ENCODE data around the gene NFKBIL1. TPM values are rescaled to one million over a fixed set of nuclear protein-coding genes. Genes with fewer than 3 reads are reported as not detected.

NFKBIL1 gene
- total RNA-seq, 2 experiments from 2014 or later: 21.8 to 23.2 TPM

- intact Hi-C loops (cut with micrococcal nuclease; ENCODE audit: unreplicated experiment): no loop called here
- H3K4me3 ChIP-seq (ENCODE audit: low read depth, low read length, poor library complexity, severe bottlenecking): no peak overlapping the region
- H3K4me2 ChIP-seq (ENCODE audit: low read length): no peak overlapping the region
- H2AFZ ChIP-seq (ENCODE audit: low read length): no peak overlapping the region
- DNase-seq (ENCODE audit: low spot score): no peak
- no peaks in the 10 kb centered on the region for H3K79me2 ChIP-seq (ENCODE audit: insufficient read depth, low read depth, low read length)
- POLR2A ChIA-PET: interaction anchor here (0.7 kb wide), 1 partner anchor 225 kb away, joined by 3 read pairs; no protein-coding TSS in a partner anchor
- no peak for TF ChIP-seq CTCF (conservative IDR thresholded peaks at IDR 0.05; ENCODE audit: low read length)
- TF ChIP-seq EZH2phosphoT487 (IDR thresholded peaks at IDR 0.05; ENCODE audit: borderline replicate concordance, low read depth, low read length): no peak
- H3K9me3 ChIP-seq (ENCODE audit: low read length): no peaks in the 10 kb centered on the region
- no peaks in the 10 kb centered on the region for H3K9me2 ChIP-seq (ENCODE audit: insufficient read depth, low read length)
- H4K20me1 ChIP-seq (ENCODE audit: insufficient read depth, low read length): no peaks in the 10 kb centered on the region
- no peak overlapping the region for H3K27ac ChIP-seq (ENCODE audit: low read depth, low read length, poor library complexity, severe bottlenecking)
- H3K4me1 ChIP-seq (ENCODE audit: insufficient read depth, low read length, poor library complexity, severe bottlenecking): no peaks in the 10 kb centered on the region
- CTCF ChIA-PET (ENCODE audit: unreplicated experiment): no interaction called here
- no TSS peak for BruUV-seq (replicated peaks)
- H3K36me3 ChIP-seq (ENCODE audit: insufficient read depth, low read length): peaks cover 33% of the 10 kb centered on the region
These were observed 33.8 kb upstream of the NFKBIL1 start for GRCh38 chr6:31513456-31514165.

GRCh38 chr6:31521835-31522234 is 25.6 kb upstream of the NFKBIL1 start:
- TF ChIP-seq CTCF (conservative IDR thresholded peaks at IDR 0.05; ENCODE audit: low read length) (no peak), EZH2phosphoT487 (IDR thresholded peaks at IDR 0.05; ENCODE audit: borderline replicate concordance, low read depth, low read length) (no peak)
- intact Hi-C loops (cut with micrococcal nuclease; ENCODE audit: unreplicated experiment): no loop called here
- BruUV-seq (replicated peaks): no TSS peak
- CTCF ChIA-PET (ENCODE audit: unreplicated experiment): no interaction called here
- H3K4me2 ChIP-seq (ENCODE audit: low read length): no peak overlapping the region
- no peaks in the 10 kb centered on the region for H4K20me1 ChIP-seq (ENCODE audit: insufficient read depth, low read length)
- H3K4me3 ChIP-seq (ENCODE audit: low read depth, low read length, poor library complexity, severe bottlenecking): no peak overlapping the region
- no peaks in the 10 kb centered on the region for H3K9me2 ChIP-seq (ENCODE audit: insufficient read depth, low read length)
- no peaks in the 10 kb centered on the region for H3K9me3 ChIP-seq (ENCODE audit: low read length)
- no peaks in the 10 kb centered on the region for H3K4me1 ChIP-seq (ENCODE audit: insufficient read depth, low read length, poor library complexity, severe bottlenecking)
- H3K79me2 ChIP-seq (ENCODE audit: insufficient read depth, low read depth, low read length): no peaks in the 10 kb centered on the region
- no peak for DNase-seq (ENCODE audit: low spot score)
- POLR2A ChIA-PET: no interaction called here
- no peak overlapping the region for H3K27ac ChIP-seq (ENCODE audit: low read depth, low read length, poor library complexity, severe bottlenecking)
- no peak overlapping the region for H2AFZ ChIP-seq (ENCODE audit: low read length)
- H3K36me3 ChIP-seq (ENCODE audit: insufficient read depth, low read length): no peaks in the 10 kb centered on the region

- Histone ChIP-seq H3K79me2 (ENCODE audit: insufficient read depth, low read depth, low read length) (no peaks in the 10 kb centered on the region), H3K27ac (ENCODE audit: low read depth, low read length, poor library complexity, severe bottlenecking) (no peak overlapping the region), H3K4me2 (ENCODE audit: low read length) (no peak overlapping the region), H3K9me3 (ENCODE audit: low read length) (no peaks in the 10 kb centered on the region), H3K36me3 (ENCODE audit: insufficient read depth, low read length) (peaks cover 24% of the 10 kb centered on the region), H3K4me1 (ENCODE audit: insufficient read depth, low read length, poor library complexity, severe bottlenecking) (no peaks in the 10 kb centered on the region), H4K20me1 (ENCODE audit: insufficient read depth, low read length) (no peaks in the 10 kb centered on the region), H3K9me2 (ENCODE audit: insufficient read depth, low read length) (no peaks in the 10 kb centered on the region), H2AFZ (ENCODE audit: low read length) (no peak overlapping the region), H3K4me3 (ENCODE audit: low read depth, low read length, poor library complexity, severe bottlenecking) (no peak overlapping the region)
- no peak for DNase-seq (ENCODE audit: low spot score)
- ChIA-PET CTCF (ENCODE audit: unreplicated experiment) (no interaction called here), POLR2A (interaction anchor here (1.2 kb wide), 1 partner anchor 9 kb away, joined by 3 read pairs; no protein-coding TSS in a partner anchor)
- no TSS peak for BruUV-seq (replicated peaks)
- intact Hi-C loops (cut with micrococcal nuclease; ENCODE audit: unreplicated experiment): no loop called here
- TF ChIP-seq EZH2phosphoT487 (IDR thresholded peaks at IDR 0.05; ENCODE audit: borderline replicate concordance, low read depth, low read length) (no peak), CTCF (conservative IDR thresholded peaks at IDR 0.05; ENCODE audit: low read length) (no peak)
These were observed 21.9 kb upstream of the NFKBIL1 start for GRCh38 chr6:31525553-31525931.

Data from OCI-LY7 (cell line).